OCI-LY7 (cell line): ENCODE data around the gene PPP1CA. TPM values are rescaled to one million over a fixed set of nuclear protein-coding genes. Genes with fewer than 3 reads are reported as not detected.
A peak's percentile ranks its signal among the peaks of the same experiment; 100 is the strongest.

Source experiments
- BruUV-seq: library from RNA; stranded (reverse); fragments of 400-500 nt; replicated peaks from 2 replicates; lab custom pipeline; 2021; lab: Mats Ljungman, UMichigan
- CTCF ChIA-PET: fragments of 300-600 bp; sonication (Branson Sonifier 250); formaldehyde crosslinking; loops from one replicate; lab custom pipeline; 2022; ENCODE audit warnings: antibody characterized with exemption; ENCODE audit not compliant: unreplicated experiment; lab: Charles Lee
- POLR2A ChIA-PET: fragments of 300-600 bp; sonication (Branson Sonifier 250); formaldehyde crosslinking; loops from one replicate; lab custom pipeline; 2022; ENCODE audit warnings: antibody characterized with exemption; lab: Charles Lee
- DNase-seq: peaks from one replicate; pipeline ENCODE4 v3.0.0-alpha.2; 2015; ENCODE audit warnings: low spot score
- H2AFZ ChIP-seq: fragments of 200-600 bp; sonication (generic), shearing (Covaris generic); 2 replicates; pipeline ENCODE4 v1.6.1; 2014; ENCODE audit warnings: mild to moderate bottlenecking, antibody characterized with exemption, low read length, moderate library complexity
- H3K27ac ChIP-seq: fragments of 200-600 bp; sonication (generic); 2 replicates; pipeline ENCODE4 v1.5.1; 2014; ENCODE audit warnings: mixed run types, low read depth, mild to moderate bottlenecking, moderate library complexity, low read length, inconsistent platforms; ENCODE audit not compliant: poor library complexity, severe bottlenecking
- H3K36me3 ChIP-seq: fragments of 200-600 bp; sonication (generic); 2 replicates; pipeline ENCODE4 v1.6.1; 2014; ENCODE audit warnings: mild to moderate bottlenecking, antibody characterized with exemption, low read length, moderate library complexity, mixed read lengths; ENCODE audit not compliant: insufficient read depth
- H3K4me1 ChIP-seq: fragments of 200-600 bp; sonication (generic); 2 replicates; pipeline ENCODE4 v1.5.1; 2014; ENCODE audit warnings: mild to moderate bottlenecking, low read length; ENCODE audit not compliant: insufficient read depth, poor library complexity, severe bottlenecking
- H3K4me2 ChIP-seq: fragments of 200-600 bp; sonication (generic); 2 replicates; pipeline ENCODE4 v1.6.1; 2014; ENCODE audit warnings: mild to moderate bottlenecking, low read length
- H3K4me3 ChIP-seq: fragments of 200-600 bp; sonication (generic); 2 replicates; pipeline ENCODE4 v1.5.1; 2014; ENCODE audit warnings: mild to moderate bottlenecking, low read depth, low read length; ENCODE audit not compliant: poor library complexity, severe bottlenecking
- H3K79me2 ChIP-seq: fragments of 200-600 bp; sonication (generic); 2 replicates; pipeline ENCODE4 v1.6.1; 2016; ENCODE audit warnings: low read depth, mild to moderate bottlenecking, low read length, moderate library complexity, mixed read lengths; ENCODE audit not compliant: insufficient read depth
- H3K9me2 ChIP-seq: fragments of 200-600 bp; sonication (generic); 2 replicates; pipeline ENCODE4 v1.6.1; 2016; ENCODE audit warnings: mild to moderate bottlenecking, low read length, mixed read lengths; ENCODE audit not compliant: insufficient read depth
- H3K9me3 ChIP-seq: fragments of 200-600 bp; sonication (generic); 2 replicates; pipeline ENCODE4 v1.6.1; 2014; ENCODE audit warnings: mild to moderate bottlenecking, mixed run types, low read length, mixed read lengths
- H4K20me1 ChIP-seq: fragments of 200-600 bp; sonication (generic); 2 replicates; pipeline ENCODE4 v1.6.1; 2014; ENCODE audit warnings: mild to moderate bottlenecking, antibody characterized with exemption, low read length, moderate library complexity, mixed read lengths; ENCODE audit not compliant: insufficient read depth
- CTCF ChIP-seq: fragments of 200-600 bp; sonication (generic); conservative IDR thresholded peaks from 2 replicates; pipeline ENCODE4 v1.5.1; 2014; ENCODE audit warnings: mild to moderate bottlenecking, antibody characterized with exemption, low read length, moderate library complexity, mixed read lengths
- EZH2phosphoT487 ChIP-seq: fragments of 200-600 bp; sonication (generic); IDR thresholded peaks from 2 replicates; pipeline ENCODE4 v1.6.1; 2018; ENCODE audit warnings: low read depth, borderline replicate concordance, mild to moderate bottlenecking, mixed run types, antibody characterized with exemption, low read length, moderate library complexity, mixed read lengths
- intact Hi-C: fragments of 100-400 bp; cut with micrococcal nuclease; formaldehyde crosslinking; loops from one replicate; pipeline ENCODE4 v1.10.0; 2022; ENCODE audit not compliant: unreplicated experiment
- total RNA-seq, 2 experiments: library from RNA; depleted of rRNA in 1 of 2; stranded (reverse); fragments of >200 nt in 1 of 2; shearing (Covaris generic) in 1 of 2; gene quantifications; 2 replicates each; pipeline ENCODE4 v1.2.3, GENCODE V29; 2014 to 2022

Gene PPP1CA
- total RNA-seq, 2 experiments from 2014 or later = 210 to 311 TPM

GRCh38 chr11:67364169-67364568, 37.5 kb downstream of the PPP1CA start:
- no peak for DNase-seq
- Histone ChIP-seq H3K79me2 (no peaks in the 10 kb centered on the region), H2AFZ (no peak overlapping the region; the same call in 1 of the 2 replicates), H3K27ac (peak overlapping the region; percentile 50), H3K9me2 (no peaks in the 10 kb centered on the region), H3K36me3 (no peaks in the 10 kb centered on the region), H3K4me3 (no peak overlapping the region), H3K4me2 (peak overlapping the region; percentile 44), H3K4me1 (peaks cover 18% of the 10 kb centered on the region), H4K20me1 (no peaks in the 10 kb centered on the region), H3K9me3 (no peaks in the 10 kb centered on the region)
- ChIA-PET CTCF (interaction anchor here (2.3 kb wide), 1 partner anchor 13 kb away, joined by 8 read pairs; no protein-coding TSS in a partner anchor), POLR2A (interaction anchor here (0.9 kb wide), 1 partner anchor 11 kb away, joined by 4 read pairs; the partner anchor contains the start of gene POLD4)
- no TSS peak for BruUV-seq
- no peak for TF ChIP-seq EZH2phosphoT487
- TF ChIP-seq CTCF = no peak
- intact Hi-C loops = no loop called here

- H3K4me2 ChIP-seq = peak overlapping the region; percentile 96; the same call in 1 of the 2 replicates
- H3K4me1 ChIP-seq = peaks cover 43% of the 10 kb centered on the region
- H3K36me3 ChIP-seq = no peaks in the 10 kb centered on the region
- DNase-seq = no peak
- no peaks in the 10 kb centered on the region for H3K9me2 ChIP-seq
- H2AFZ ChIP-seq = peak overlapping the region; percentile 59; the same call in 1 of the 2 replicates
- BruUV-seq = no TSS peak
- TF ChIP-seq EZH2phosphoT487 (no peak), CTCF (no peak)
- peaks cover 8% of the 10 kb centered on the region; the same call in 1 of the 2 replicates for H3K79me2 ChIP-seq
- H3K4me3 ChIP-seq = no peak overlapping the region
- no peaks in the 10 kb centered on the region for H4K20me1 ChIP-seq
- no peak overlapping the region for H3K27ac ChIP-seq
- POLR2A ChIA-PET = interaction anchor here (9.3 kb wide), 1 partner anchor 21 kb away, joined by 106 read pairs; no protein-coding TSS in a partner anchor
- CTCF ChIA-PET = interaction anchor here (1.2 to 7.3 kb wide), 3 partner anchors 16 to 27 kb away, joined by 3 to 136 read pairs (median 12); partner anchors contain the start of gene CLCF1
- H3K9me3 ChIP-seq = no peaks in the 10 kb centered on the region
- intact Hi-C loops = loop anchor here (1.0 to 10.0 kb wide), 3 partner anchors 16 to 227 kb away; partner anchors contain the start of gene GSTP1
Observed at GRCh38 chr11:67357831-67358670, 43.6 kb downstream of the PPP1CA start.
